GM08714 (cell line): ENCODE data around the gene RTL1.

Source experiments
- H3K4me3 ChIP-seq: fragments of 200-500 bp; sonication (Bioruptor generic); 2 replicates; pipeline ENCODE4 v1.5.1; 2014; ENCODE audit warnings: mild to moderate bottlenecking, low read length, inconsistent platforms
- ZNF274 ChIP-seq: IDR thresholded peaks from 2 replicates; pipeline ENCODE4 v1.6.1; 2012; ENCODE audit warnings: mild to moderate bottlenecking, low read depth, low read length

Gene RTL1

DNA sequence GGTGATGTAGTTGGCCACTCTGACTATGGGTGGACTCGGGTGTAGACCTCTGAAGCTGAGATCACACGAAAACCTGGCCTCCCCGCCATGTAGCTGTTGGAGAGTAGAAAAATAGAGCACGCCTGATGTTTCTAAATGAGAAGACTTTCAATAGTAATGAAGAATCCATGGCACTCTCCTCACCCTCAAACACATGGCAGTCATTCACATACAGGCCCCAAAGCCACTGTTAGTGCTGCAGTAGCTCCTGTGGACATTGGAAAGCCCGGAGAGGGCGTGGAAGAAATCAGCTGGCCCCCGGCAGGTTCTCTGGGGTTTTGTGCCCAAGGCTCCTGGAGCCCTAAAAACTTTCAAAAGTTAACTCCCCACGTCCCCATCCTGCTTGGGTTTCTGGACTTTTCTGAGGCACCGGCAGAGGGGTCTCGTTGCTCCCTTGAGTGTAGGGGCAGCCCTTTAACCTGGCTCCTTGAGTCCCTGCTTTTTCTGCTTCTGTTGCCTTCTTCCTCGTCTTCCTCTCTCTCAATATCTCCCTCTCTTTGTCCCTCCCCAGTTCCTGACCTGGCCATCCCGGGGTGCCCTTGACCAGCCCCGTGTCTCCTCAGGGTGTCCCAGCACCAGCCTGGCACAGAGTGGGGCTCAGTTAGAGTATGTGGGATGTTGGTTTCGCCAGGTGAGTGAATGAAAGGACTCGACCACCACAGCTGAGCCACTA lies 69.3 kb downstream of the RTL1 start:
- TF ChIP-seq ZNF274 = no peak

DNA sequence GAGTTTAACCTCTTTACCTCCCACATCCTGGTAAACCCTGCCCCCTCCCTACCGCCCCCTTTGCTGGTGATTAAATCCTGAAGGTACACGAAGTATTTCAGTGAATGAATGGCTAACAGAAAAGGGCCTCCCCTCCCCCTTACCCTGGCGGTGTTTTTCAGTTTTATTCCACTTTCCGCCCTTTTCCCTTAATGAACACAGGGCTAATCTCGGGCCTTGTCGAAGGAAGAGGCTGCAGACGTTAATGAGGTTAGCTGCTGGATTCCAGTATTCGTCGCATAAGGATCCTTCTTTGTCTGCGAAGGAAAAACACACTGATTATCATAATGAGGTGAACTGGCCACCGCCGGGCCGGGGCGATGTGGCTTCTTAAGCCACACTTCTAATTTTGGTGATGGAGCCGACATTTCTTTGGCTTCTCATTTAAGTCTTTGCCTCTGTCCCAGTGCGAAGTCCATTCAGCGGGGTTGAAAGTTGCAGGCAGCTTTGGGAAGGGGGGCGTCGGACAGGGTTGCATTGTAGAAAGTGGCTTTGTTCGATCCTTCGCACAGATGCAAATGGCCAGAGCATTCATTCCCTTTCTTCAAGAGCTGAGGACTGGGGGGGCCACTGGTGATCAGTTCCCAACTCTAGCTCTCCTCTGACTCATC lies 71.1 kb downstream of the RTL1 start:
- TF ChIP-seq ZNF274 = no peak
- no peak overlapping the region for H3K4me3 ChIP-seq

More for the DNA sequence above, 69.3 kb downstream of the RTL1 start:
- H3K4me3 ChIP-seq = no peak overlapping the region

DNA sequence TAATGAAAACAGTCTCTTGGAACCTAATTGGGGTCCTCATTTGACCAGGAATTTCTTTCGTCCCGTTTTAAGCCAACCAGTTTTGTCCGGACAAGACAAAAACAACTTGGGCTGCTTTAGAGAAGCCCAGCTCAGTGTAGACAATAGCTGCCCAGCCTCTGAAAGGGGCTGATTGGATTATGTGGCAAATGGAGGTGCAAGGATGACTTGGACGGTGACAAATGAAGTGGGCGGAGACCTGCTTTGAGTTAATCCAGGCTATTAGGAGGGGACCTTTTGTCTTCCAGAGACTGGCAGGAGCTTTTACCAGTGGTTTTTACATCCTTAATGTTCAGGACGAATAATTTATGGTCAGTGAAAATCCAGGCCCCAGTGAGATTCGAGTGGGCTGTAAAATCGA lies 72.8 kb downstream of the RTL1 start:
- no peak for TF ChIP-seq ZNF274
- no peak overlapping the region for H3K4me3 ChIP-seq
